Measurements from ENCODE around the gene E2F6.

DNA sequence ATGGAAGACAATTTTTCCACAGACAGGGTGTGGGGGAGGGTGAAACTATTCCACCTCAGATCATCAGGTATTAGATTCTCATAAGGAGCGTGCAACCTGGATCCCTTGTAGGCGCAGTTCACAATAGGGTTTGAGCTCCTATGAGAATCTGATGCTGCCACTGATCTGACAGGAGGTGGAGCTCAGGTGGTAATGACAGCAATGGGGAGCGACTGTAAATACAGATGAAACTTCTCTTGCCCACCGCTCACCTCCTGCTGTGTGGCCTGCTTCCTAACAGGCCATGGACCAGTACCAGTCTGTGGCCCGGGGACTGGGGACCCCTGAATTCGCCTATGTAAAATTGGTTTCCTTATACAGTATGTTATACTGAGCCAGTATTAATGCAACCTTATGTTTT lies 27.3 kb upstream of the E2F6 start:
- no peak for TF ChIP-seq YY1 (IDR thresholded peaks at IDR 0.05)
- TF ChIP-seq, protein P1, sequence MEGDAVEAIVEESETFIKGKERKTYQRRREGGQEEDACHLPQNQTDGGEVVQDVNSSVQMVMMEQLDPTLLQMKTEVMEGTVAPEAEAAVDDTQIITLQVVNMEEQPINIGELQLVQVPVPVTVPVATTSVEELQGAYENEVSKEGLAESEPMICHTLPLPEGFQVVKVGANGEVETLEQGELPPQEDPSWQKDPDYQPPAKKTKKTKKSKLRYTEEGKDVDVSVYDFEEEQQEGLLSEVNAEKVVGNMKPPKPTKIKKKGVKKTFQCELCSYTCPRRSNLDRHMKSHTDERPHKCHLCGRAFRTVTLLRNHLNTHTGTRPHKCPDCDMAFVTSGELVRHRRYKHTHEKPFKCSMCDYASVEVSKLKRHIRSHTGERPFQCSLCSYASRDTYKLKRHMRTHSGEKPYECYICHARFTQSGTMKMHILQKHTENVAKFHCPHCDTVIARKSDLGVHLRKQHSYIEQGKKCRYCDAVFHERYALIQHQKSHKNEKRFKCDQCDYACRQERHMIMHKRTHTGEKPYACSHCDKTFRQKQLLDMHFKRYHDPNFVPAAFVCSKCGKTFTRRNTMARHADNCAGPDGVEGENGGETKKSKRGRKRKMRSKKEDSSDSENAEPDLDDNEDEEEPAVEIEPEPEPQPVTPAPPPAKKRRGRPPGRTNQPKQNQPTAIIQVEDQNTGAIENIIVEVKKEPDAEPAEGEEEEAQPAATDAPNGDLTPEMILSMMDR (IDR thresholded peaks at IDR 0.05; ENCODE audit: low read depth, low read length, missing input control), result no peak
- TF ChIP-seq, protein P2, sequence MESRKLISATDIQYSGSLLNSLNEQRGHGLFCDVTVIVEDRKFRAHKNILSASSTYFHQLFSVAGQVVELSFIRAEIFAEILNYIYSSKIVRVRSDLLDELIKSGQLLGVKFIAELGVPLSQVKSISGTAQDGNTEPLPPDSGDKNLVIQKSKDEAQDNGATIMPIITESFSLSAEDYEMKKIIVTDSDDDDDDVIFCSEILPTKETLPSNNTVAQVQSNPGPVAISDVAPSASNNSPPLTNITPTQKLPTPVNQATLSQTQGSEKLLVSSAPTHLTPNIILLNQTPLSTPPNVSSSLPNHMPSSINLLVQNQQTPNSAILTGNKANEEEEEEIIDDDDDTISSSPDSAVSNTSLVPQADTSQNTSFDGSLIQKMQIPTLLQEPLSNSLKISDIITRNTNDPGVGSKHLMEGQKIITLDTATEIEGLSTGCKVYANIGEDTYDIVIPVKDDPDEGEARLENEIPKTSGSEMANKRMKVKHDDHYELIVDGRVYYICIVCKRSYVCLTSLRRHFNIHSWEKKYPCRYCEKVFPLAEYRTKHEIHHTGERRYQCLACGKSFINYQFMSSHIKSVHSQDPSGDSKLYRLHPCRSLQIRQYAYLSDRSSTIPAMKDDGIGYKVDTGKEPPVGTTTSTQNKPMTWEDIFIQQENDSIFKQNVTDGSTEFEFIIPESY (IDR thresholded peaks at IDR 0.05), result no peak
- TF ChIP-seq, protein P3, sequence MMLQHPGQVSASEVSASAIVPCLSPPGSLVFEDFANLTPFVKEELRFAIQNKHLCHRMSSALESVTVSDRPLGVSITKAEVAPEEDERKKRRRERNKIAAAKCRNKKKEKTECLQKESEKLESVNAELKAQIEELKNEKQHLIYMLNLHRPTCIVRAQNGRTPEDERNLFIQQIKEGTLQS (IDR thresholded peaks at IDR 0.05), result no peak
- TF ChIP-seq, protein P4, sequence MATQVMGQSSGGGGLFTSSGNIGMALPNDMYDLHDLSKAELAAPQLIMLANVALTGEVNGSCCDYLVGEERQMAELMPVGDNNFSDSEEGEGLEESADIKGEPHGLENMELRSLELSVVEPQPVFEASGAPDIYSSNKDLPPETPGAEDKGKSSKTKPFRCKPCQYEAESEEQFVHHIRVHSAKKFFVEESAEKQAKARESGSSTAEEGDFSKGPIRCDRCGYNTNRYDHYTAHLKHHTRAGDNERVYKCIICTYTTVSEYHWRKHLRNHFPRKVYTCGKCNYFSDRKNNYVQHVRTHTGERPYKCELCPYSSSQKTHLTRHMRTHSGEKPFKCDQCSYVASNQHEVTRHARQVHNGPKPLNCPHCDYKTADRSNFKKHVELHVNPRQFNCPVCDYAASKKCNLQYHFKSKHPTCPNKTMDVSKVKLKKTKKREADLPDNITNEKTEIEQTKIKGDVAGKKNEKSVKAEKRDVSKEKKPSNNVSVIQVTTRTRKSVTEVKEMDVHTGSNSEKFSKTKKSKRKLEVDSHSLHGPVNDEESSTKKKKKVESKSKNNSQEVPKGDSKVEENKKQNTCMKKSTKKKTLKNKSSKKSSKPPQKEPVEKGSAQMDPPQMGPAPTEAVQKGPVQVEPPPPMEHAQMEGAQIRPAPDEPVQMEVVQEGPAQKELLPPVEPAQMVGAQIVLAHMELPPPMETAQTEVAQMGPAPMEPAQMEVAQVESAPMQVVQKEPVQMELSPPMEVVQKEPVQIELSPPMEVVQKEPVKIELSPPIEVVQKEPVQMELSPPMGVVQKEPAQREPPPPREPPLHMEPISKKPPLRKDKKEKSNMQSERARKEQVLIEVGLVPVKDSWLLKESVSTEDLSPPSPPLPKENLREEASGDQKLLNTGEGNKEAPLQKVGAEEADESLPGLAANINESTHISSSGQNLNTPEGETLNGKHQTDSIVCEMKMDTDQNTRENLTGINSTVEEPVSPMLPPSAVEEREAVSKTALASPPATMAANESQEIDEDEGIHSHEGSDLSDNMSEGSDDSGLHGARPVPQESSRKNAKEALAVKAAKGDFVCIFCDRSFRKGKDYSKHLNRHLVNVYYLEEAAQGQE (IDR thresholded peaks at IDR 0.05), result no peak
- TF ChIP-seq TAF1 (conservative IDR thresholded peaks at IDR 0.05), result no peak
- TF ChIP-seq HNF4G (IDR thresholded peaks at IDR 0.05), result no peak
